GM19324 (cell line): ENCODE data around the gene CENPK.
A peak's percentile ranks its signal among the peaks of the same experiment; 100 is the strongest.
"Not testable (repeated sequence)": the region's sequence is repeated elsewhere in the genome, so short reads cannot be mapped to it uniquely, and the experiment has no call there.

Source experiments
- ATAC-seq: cut with Tn5 transposase; IDR thresholded peaks from one replicate; pipeline ENCODE4 v1.9.1; 2021; ENCODE audit warnings: mild to moderate bottlenecking, moderate library complexity; ENCODE audit not compliant: unreplicated experiment, low FRiP score

The CENPK gene

GRCh38 chr5:65512170-65512937 is 50.6 kb downstream of the CENPK start:
- ATAC-seq: no peak

GRCh38 chr5:65508978-65509377 is 54.0 kb downstream of the CENPK start:
- ATAC-seq: no peak

GRCh38 chr5:65506961-65507360 is 56.0 kb downstream of the CENPK start:
- ATAC-seq: no peak

DNA sequence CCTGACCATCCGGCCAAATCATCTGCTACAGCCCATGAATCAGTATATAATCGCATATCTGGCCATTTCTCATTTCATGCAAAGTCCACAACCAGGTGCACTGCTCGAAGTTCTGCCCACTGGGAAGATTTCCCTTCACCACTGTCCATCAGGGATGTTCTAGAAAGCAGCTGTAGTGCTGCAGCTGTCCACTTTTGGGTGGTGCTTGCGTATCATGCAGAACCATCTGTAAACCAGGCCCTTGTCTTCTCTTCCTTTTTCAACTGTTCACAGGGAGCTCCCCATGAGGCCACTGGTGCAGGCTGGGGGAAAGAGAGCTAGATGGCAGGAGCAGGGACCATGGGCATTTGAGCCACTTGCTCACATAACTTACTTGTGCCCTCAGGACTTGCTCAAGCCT is 73.8 kb downstream of the CENPK start:
- ATAC-seq: no peak

- not testable (repeated sequence) for ATAC-seq
These were observed 74.8 kb downstream of the CENPK start for GRCh38 chr5:65488038-65488687.

GRCh38 chr5:65486803-65487202 is 76.2 kb downstream of the CENPK start:
- ATAC-seq: not testable (repeated sequence)

- ATAC-seq: no peak
These were observed 77.6 kb downstream of the CENPK start for GRCh38 chr5:65485405-65485804.

DNA sequence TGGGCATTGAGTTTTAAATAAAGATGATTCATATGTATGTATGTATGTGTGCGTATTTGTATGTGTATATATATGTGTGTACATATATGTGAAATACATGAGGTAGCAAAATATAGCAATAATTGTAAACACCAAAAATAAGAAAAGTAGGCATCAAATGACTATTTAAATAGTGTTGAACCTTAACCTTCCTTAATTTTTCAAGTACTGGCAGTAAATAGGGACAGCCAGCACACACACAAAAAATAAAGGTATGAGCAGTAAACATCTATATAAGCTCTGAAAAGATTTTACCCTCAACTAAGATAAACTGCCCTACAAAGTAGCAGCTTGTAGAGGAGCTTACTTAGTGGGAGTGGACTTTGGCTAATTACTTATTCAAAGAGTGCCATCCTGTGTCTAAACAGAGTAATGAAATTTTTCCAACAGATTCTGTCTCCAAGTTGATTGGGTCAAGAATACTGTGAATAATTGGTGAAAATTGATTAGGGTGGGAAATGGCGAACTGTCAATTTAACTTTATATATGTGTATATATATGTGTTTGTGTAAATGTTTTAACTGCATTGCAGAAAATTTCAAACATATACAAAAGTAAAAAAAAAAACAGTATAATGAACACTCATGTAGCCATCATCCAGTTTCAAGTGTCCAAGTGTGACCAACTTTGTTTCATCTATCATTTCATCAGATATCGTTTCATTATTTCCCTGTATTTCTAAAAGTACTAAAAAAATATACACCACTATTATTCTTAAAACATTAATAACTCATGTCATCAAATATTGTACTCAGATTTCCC is 79.2 kb downstream of the CENPK start:
- peak; percentile 28 for ATAC-seq

DNA sequence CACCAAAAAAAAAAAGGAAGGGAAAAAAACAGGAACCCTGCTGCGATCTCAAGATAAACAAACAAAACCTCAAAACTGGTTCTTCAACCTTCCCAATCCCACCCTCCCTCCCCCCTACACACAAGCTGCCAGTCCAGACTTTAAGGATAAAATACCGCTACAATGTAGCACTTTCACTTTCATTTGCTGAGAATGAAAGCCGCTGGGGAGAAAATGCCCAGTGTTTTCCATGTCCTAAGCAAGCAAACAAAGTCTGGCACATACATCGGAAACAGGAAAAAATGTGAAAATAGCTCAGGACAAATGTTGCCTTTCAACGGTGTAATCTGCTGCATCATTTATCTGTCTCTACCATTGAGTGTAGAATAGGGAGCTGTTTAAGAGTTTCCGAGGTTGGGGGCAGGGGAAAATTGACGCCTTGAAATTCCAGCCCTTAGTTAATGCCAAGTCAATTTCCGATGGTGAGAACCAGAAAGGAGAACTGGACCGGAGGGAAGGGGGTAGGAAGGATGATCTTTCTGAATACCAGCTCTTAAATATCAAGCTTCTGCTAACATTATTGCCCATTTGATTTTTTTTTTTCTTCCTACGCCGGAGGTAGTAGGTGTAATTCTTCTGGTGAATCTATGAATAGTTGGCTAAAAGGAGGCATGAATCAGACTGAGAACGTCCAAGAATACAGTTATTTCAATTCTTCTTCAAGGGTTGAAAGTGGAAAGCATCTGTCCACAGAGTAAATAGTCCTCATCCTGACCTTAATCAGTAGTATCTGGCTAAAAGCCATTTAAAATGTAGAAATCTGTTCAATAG is 80.0 kb downstream of the CENPK start:
- ATAC-seq: no peak

GRCh38 chr5:65482296-65482735 is 80.7 kb downstream of the CENPK start:
- peak; percentile 8 for ATAC-seq

- peak; percentile 88 for ATAC-seq
These were observed 81.2 kb downstream of the CENPK start, which contains the start of gene ADAMTS6 for GRCh38 chr5:65481635-65482295. ADAMTS6 (minus strand) TSS chr5:65481920; CDS start chr5:65473673, 8,247 bp downstream.

DNA sequence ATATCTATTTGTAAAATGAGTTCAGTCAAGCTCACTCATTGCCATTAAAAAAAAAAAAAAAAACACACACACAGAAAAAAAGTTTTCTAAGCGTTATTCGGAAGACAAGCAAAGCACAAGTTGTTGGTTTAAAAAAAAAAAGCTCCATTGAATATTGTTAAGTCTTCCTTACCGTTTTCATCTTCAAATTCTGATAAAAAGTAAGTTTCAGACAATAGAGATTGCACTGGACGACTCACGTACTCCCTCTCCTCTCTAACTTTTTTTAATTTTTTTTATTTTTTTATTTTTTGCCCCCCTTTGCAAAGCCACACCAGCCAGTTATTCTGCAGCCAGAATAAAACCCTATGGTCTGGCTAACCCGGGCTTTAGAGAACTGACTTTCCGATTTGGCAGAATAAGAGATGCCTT is 81.8 kb downstream of the CENPK start:
- peak; percentile 28 for ATAC-seq

DNA sequence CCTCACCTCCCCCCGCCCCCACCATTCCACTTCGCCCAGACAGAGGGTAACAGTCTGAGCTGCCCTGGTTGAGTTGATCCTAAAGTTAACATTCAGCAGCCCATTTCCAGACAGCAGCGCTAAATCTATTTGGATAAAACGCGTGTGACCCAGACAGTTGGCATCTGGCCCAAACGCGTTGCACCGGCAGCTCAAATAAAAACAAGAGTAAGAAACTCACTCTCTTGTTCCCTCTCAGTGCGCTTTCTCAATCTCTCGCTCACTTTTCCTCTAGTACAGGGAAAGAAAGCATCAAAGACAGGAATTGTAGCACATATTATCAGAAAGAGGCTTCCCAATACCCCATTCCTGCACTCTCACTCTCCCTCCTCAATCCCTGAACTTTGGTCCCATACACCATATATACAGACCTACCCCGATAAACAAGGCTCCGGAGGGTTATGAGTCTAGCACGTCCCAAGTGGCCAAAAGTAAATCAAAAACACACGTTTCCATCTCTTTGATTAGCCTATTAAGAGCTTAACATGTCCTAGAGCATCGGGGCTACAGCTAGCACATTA is 82.6 kb downstream of the CENPK start:
- ATAC-seq: no peak

- no peak for ATAC-seq
These were observed 83.4 kb downstream of the CENPK start for GRCh38 chr5:65479527-65479926.

DNA sequence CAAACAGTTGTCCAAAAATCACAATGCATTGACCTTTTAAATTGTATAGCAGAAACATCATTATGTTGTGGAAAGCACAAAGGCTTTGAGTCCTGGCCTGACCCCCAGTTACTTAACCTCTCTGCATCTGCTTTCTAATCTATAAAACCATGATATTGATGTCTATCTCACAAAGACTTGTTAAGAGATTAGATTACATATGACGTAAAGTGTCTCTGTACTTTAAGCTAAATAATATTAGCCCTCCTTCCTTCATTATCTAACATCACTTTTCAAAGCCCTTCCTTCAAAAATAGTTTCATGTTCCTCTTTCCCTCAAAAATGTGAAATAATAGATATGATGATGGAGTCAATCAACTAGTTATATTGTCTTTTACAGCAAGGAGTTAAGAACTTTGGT is 84.6 kb downstream of the CENPK start:
- no peak for ATAC-seq

DNA sequence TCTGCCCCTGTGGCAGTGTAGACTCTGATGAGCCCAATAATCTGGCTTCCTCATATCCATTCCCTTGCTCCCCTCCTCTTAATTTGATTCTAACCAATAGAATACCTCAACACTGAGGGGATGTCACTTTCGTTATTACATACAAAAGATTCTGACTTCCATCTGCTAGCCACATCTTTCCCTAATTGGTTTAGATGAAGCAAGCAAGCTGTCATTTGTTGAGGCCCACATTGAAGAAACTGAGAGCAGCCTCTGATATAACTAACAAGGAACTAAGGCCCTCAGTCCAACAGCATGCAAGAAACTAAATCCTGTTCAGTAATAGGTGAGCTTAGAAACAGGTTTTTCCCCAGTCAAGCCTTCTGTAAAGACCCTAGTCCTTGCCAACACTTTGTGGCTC is 87.1 kb downstream of the CENPK start:
- no peak for ATAC-seq

GRCh38 chr5:65475336-65475735 is 87.6 kb downstream of the CENPK start:
- no peak for ATAC-seq

DNA sequence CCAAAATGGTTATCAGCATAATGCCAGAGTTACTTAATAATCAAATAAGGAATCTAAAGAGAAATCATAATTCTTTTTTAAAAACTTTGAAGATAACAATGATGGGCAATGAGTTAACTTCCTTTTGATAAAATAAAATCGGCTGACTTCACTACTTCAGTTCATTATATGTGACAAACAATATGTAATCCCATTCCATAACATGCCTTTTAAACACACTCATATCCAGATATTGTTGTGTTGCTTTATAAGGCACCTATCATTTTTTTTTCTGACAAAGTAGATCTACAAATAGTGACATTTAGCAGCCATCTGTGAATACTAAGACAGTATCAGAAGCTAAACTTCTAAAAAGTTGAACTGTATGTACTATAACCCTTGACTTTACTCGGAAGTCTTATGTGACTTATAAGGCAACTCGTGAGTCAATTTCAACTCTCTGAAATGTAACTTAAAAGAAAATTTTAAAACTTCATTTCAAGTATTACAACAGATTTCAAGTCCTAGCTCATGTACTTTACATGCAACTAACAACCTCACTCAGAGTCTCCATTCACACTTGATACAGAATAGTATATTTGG is 88.7 kb downstream of the CENPK start:
- ATAC-seq: no peak

GRCh38 chr5:65468633-65469032 is 94.3 kb downstream of the CENPK start:
- no peak for ATAC-seq
